Neural progenitor cell (in vitro differentiated cells): Measurements from ENCODE around the gene C2CD5.

Experiments used
- CTCF ChIP-seq: fragments of 200-600 bp; sonication (generic); IDR thresholded peaks from 2 replicates; pipeline ENCODE4 v1.5.1; 2017; ENCODE audit warnings: antibody characterized with exemption, mild to moderate bottlenecking
- EZH2 ChIP-seq: fragments of 200-600 bp; sonication (generic); IDR thresholded peaks from 2 replicates; pipeline ENCODE4 v1.6.1; 2017; ENCODE audit warnings: antibody characterized with exemption, mild to moderate bottlenecking, moderate library complexity
- EZH2phosphoT487 ChIP-seq: fragments of 200-600 bp; sonication (generic); IDR thresholded peaks from 2 replicates; pipeline ENCODE4 v1.6.1; 2017; ENCODE audit warnings: antibody characterized with exemption

GRCh38 chr12:22414742-22415141, 129.6 kb downstream of the C2CD5 start:
- TF ChIP-seq CTCF (no peak), EZH2 (no peak), EZH2phosphoT487 (no peak)
